GM23338 (cell line): ENCODE measurements around the gene GALNT13.

ENCODE experiments used
- CTCF ChIP-seq, 2 experiments: fragments of 200-600 bp in 1 of 2; sonication (generic) in 1 of 2; conservative IDR thresholded peaks; 2 replicates each; pipeline versions ENCODE4 v1.5.1 to v1.6.1; 2016 to 2017; ENCODE audit warnings: antibody characterized with exemption in 2 of 2, low read depth in 2 of 2, mild to moderate bottlenecking in 2 of 2, moderate library complexity in 1 of 2
- EZH2 ChIP-seq: fragments of 200-600 bp; sonication (generic); IDR thresholded peaks from one replicate; pipeline ENCODE4 v1.8.0; 2017; ENCODE audit warnings: antibody characterized with exemption, mild to moderate bottlenecking, low read depth; ENCODE audit not compliant: unreplicated experiment
- EZH2phosphoT487 ChIP-seq: fragments of 200-600 bp; sonication (generic); IDR thresholded peaks from one replicate; pipeline ENCODE4 v1.8.1; 2018; ENCODE audit warnings: antibody characterized with exemption; ENCODE audit not compliant: unreplicated experiment
- JUNB ChIP-seq: IDR thresholded peaks from one replicate; pipeline ENCODE4 v1.6.1; 2016; ENCODE audit warnings: antibody characterized with exemption; ENCODE audit not compliant: unreplicated experiment
- POLR2AphosphoS5 ChIP-seq: IDR thresholded peaks from 2 replicates; pipeline ENCODE4 v1.6.1; 2016; ENCODE audit warnings: antibody characterized with exemption, low read depth
- REST ChIP-seq: IDR thresholded peaks from one replicate; pipeline ENCODE4 v1.6.1; 2018; ENCODE audit warnings: antibody characterized with exemption; ENCODE audit not compliant: unreplicated experiment
- STAT1 ChIP-seq: IDR thresholded peaks from one replicate; pipeline ENCODE4 v1.6.1; 2016; ENCODE audit warnings: antibody characterized with exemption; ENCODE audit not compliant: unreplicated experiment
- ZNF331 ChIP-seq: fragments of 250-450 bp; sonication (Bioruptor Pico); IDR thresholded peaks from 2 replicates; pipeline ENCODE4 v1.5.0; 2020; ENCODE audit warnings: low read depth, mild to moderate bottlenecking, moderate library complexity
- TF ChIP-seq, protein P1 (sequence below): IDR thresholded peaks from 2 replicates; pipeline ENCODE4 v1.6.1; 2016; ENCODE audit warnings: antibody characterized with exemption

DNA sequence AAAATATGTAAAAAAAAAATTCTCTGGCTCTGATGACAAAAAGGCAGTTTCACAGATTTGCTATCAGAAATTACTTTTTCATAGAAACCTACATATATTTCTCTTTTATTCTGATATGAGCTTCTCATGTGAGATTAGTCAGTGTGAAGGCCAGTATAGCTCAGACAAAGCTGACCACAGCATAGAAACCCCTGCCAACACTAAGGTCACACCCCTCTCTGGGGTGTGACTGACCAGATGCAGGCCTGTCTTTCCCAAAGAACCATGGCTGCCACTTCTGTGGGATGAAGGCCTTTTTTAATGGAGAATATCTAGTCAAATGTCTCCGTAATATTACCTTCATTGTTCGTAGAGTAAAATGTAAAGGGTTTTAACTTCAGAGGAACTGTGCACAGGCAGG is 496.4 kb downstream of the GALNT13 start:
- no peak for TF ChIP-seq CTCF (conservative IDR thresholded peaks at IDR 0.05; ENCODE audit: low read depth in 2 of 2)
- TF ChIP-seq, protein P1, sequence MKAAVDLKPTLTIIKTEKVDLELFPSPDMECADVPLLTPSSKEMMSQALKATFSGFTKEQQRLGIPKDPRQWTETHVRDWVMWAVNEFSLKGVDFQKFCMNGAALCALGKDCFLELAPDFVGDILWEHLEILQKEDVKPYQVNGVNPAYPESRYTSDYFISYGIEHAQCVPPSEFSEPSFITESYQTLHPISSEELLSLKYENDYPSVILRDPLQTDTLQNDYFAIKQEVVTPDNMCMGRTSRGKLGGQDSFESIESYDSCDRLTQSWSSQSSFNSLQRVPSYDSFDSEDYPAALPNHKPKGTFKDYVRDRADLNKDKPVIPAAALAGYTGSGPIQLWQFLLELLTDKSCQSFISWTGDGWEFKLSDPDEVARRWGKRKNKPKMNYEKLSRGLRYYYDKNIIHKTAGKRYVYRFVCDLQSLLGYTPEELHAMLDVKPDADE: no peak
- TF ChIP-seq EZH2: no peak
- no peak for TF ChIP-seq STAT1
- no peak for TF ChIP-seq POLR2AphosphoS5
- no peak for TF ChIP-seq JUNB
- no peak for TF ChIP-seq EZH2phosphoT487
- TF ChIP-seq REST: no peak
- no peak for TF ChIP-seq ZNF331 (CRISPR knock-in tag)
